Stimulated activated CD4-positive, alpha-beta T cell treated with anti-CD3 and anti-CD28 coated beads, Interleukin-4, amount 100 ng/mL, for 4 hours (primary cell): ENCODE measurements around the gene NRG2.

ENCODE experiments used
- DNase-seq, 2 experiments: peaks; one replicate each; pipeline ENCODE4 v3.0.0-alpha.2; 2020

NRG2 gene

GRCh38 chr5:139872851-139873794 is 170.0 kb downstream of the NRG2 start:
- no peak for DNase-seq

DNA sequence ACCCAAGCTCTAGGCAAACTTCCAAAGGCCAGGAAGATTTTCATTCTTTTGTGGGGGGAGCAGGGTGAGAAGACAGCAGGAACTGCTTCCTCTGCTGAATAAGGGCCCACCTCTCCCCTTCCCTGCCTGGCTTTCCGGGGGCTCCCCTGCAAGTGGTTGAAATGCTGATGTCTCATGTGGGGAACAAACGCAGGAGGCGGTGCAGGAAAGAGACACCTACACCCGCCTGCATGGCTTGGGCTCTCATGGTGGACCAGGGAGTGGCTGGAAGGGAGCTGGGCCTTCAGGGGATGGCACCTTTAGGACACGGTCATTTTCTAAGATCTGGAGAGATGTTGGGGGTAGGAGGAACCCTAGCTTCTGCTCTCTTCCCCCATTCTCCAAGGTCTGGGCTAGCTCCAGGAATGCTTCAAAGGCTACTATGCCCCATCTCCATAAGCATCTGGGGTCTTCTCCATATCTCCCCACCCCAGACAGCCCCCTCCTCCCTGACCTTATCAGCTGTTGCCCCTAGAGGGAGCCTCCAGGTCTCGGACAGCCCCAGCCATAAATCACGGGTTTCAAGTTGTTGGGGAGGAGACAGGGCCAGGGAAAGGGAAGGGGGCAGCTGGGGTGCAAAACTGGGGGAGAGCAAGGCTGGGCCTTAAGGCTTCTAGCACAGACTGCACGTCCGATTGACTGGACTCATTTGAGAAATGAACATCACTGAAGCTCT is 170.9 kb downstream of the NRG2 start:
- no peak for DNase-seq

GRCh38 chr5:139871614-139872013 is 171.5 kb downstream of the NRG2 start:
- DNase-seq, result no peak

DNA sequence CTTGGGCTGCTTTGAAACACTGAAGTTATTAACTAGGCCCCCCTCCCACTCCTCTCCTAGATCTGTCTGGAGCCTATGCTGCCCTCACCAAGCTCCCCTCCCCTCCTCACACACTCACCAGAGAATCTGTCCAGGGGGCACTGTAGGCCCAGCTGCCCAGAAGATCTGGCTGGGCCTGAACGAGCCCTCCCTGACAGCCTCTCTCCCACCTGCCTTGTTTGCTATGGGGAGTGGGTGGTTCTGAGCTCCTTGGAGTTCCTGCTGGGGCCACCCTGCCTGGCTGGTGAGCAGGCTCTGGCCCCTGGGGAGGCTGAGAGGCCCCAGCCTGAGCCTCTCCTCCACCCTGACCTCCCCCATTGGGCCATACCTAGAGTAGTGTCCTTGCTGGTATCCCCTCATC is 172.4 kb downstream of the NRG2 start:
- DNase-seq, result no peak

- no peak for DNase-seq
Observed at GRCh38 chr5:139869042-139869790, 173.9 kb downstream of the NRG2 start.

DNA sequence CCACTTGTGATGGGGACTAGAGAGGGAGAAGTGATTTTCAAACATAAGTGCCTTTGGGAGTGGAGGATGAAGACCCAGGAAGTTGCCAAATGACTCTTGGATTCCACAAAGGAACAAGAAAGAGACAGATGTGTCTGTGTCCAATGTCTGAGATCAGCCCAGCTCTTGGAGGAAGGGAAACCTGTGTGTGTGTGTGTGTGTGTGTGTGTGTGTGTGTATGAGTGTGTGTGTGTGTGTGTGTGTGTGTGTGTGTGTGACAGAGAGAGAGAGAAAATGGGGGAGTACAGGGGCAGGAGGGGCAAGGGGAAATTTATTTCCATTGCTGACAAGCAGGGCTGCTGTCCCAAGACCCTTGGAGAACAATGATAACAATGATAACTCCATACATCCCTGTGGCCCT is 175.5 kb downstream of the NRG2 start:
- DNase-seq, result no peak

DNA sequence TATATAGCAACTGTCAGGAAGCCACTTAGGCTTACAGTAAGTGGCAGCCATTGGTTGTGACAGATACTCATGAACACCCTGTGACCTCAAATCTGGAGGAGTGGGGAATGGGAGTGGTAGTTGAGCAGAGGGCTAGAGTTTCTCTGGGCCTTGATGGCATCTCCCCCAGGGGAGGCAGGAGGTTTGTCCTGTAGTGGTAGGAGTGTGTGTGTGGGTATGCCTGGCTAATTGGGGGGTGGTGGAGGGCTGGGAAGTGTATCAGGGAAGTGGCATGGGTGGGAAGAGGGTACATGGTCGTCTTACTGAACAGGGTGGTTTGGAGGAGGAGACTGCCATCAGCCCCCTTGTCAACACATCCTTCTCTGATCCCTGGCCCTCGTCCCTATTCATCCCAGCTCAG is 176.0 kb downstream of the NRG2 start:
- DNase-seq, result no peak

GRCh38 chr5:139864716-139865483 is 178.2 kb downstream of the NRG2 start:
- no peak for DNase-seq

GRCh38 chr5:139863855-139864558 is 179.1 kb downstream of the NRG2 start:
- DNase-seq, result peak; percentile 35 to 54

DNA sequence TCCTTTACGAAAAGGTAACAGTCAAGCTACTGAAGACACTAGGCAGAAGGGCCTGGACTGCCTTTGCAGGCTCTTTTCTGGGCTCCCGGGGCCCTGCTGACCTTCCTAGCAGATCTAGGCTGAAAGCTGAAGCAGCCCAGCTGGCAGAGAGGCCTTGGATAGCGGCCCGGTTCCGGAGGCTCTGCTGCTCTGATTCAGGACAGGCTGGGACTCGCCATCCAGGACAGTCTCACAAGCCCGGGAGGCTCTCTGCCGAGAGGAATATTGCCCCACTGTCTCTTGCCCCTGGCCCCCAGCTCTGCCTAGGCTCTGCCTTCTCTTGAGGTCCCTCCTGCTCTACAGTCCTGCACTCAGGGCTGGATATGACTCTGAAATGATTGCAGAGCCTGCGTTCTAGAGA is 179.7 kb downstream of the NRG2 start:
- DNase-seq, result no peak

- no peak for DNase-seq
Observed at GRCh38 chr5:139862803-139863202, 180.3 kb downstream of the NRG2 start.

GRCh38 chr5:139862313-139862712 is 180.8 kb downstream of the NRG2 start:
- DNase-seq, result no peak

GRCh38 chr5:139861889-139862207 is 181.3 kb downstream of the NRG2 start:
- no peak for DNase-seq

- DNase-seq, result no peak
Observed at GRCh38 chr5:139861021-139861888, 181.8 kb downstream of the NRG2 start.

DNA sequence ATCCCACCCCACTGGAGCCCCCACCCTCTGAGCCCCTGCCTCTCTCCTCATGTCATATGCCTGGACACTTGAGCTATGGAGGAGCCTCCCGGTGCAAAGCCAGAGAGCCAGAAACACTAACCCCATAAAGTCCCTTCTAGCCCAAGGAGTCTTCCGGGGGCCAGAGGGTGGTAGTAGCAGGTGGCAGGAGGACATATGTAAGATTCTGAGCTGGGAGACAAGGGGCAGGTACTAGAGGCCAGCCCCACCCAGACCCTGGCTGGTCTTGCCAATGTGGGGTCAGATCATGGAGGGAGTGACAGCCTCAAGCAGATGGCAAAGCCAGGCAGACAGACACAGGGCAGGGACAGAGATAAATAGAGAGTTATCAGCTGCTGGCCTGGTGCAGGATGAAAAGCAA is 184.1 kb downstream of the NRG2 start:
- no peak for DNase-seq

DNA sequence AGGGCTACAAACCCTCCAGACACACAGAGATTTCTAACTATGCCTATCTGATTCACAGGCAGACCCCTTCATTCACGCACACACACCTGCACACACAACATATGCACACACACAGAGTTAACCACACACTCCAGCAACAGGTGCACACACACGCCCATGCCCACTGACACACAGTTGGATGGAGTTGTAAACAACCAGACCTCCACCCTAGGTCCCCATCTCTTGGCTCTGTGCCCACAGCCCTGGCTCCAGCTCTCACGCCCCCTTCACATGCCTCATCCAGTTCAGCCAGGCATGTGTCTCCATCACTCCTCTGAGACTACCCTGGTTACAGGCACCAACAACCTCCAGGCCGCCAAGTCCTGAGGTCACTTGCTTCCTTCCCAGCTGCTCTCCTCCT is 186.4 kb downstream of the NRG2 start:
- DNase-seq, result no peak

- no peak for DNase-seq
Observed at GRCh38 chr5:139855946-139856540, 187.1 kb downstream of the NRG2 start.

GRCh38 chr5:139855451-139855850 is 187.6 kb downstream of the NRG2 start:
- no peak for DNase-seq

- no peak for DNase-seq
Observed at GRCh38 chr5:139854953-139855352, 188.1 kb downstream of the NRG2 start.

DNA sequence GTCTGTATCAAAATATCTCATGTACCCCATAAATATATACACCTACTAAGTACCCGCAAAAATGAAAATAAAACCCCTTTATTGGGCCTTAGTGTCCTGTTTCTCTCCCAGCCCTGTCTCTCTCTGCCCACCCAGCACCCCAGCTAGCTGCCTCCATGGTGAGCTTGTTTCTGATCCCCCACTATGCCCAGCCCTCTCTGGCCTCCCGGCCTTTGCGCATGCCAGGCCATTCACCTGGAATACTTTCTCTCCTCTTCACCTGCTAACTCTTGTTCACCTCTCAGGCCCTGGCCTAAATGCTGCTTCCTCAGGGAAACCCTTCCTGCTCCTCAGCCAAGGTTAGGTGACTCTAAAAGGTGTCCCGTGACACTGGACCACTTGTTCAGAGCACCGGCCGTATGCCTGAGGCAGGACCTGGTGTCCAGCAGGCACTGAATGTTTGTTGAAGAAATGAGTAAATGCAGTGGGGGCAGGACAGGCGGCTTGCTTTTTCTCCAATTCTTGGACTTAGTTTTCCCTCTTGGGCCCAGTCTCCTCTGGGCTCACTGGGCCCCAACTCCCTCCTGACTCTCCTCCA is 189.0 kb downstream of the NRG2 start:
- DNase-seq, result no peak
